Measurements from ENCODE around the gene TANGO2. TPM values are rescaled to one million over a fixed set of nuclear protein-coding genes. Genes with fewer than 3 reads are reported as not detected.

Gene TANGO2
- polyA plus RNA-seq, 4 donors = 9.4 to 14.4 (median 10.8) TPM

DNA sequence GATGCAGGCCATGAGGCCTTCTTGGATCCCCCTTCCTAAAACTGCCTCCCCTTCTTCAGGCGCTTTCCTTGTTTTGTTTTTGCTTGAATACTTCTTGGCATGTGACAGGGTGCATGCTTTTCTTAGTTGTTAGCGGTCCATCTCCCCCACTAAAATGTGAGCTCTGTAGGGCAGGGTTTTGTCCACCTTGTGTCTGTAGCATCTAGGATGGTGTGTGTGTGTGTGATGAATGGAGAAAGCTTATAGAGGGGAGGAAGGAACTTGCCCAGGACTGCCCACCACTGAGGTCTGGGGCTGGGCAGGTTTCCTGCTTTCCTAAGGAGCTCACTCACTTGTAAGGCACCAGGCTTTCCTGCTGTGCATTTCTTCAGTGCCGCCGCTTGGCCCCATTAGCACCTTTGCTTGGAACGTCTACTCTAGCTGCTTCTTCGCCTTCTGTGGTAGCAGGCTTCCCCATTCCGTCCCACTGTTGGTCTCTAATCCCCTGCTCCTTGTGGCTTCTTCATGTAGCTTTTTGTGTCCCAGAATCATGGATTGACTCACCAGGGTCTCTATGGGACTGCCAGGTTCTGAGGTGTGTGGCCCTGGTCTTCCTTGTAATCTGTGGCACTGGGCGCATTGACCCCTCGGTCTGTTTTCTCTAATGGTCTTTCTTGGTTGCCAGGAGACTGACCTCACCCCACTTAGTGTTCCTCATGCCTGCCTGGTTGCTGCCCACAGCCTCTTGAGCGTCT lies 62.4 kb downstream of the TANGO2 start:
- no peak for DNase-seq (ENCODE audit: low read depth in 4 of 4, low spot score in 3 of 4)

DNA sequence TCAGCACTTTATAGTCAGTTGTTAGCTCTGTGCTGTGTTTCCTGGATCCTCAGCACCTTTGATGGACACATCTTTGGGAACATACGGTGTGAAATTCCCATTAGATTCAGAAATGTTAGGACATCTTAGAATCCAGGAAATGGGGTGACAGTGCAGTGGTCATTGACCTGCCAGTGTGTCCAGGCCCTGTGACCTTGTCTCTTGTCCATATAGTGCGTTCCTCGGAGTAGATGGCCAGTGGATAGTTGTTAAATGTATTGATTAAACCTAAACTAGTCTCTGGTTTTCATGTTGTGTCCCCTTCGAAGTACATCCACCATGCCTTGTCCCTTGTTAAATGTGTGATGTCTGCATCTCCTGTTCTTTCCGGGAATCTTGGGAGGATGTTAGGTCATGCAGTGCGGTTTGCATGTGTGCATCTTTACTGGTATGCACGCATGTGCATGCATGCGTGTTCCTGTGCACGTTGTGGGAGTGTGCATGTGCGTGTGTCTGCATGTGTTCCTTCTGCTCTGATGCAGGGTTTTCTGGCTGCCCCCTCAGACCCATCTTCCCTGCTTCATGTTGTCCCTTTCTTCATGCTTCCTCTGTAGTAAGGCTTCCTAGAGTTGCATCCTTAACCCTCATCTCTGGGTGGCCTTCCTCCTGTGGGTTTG lies 63.1 kb downstream of the TANGO2 start:
- no peak for DNase-seq (ENCODE audit: low read depth in 4 of 4, low spot score in 3 of 4)

DNA sequence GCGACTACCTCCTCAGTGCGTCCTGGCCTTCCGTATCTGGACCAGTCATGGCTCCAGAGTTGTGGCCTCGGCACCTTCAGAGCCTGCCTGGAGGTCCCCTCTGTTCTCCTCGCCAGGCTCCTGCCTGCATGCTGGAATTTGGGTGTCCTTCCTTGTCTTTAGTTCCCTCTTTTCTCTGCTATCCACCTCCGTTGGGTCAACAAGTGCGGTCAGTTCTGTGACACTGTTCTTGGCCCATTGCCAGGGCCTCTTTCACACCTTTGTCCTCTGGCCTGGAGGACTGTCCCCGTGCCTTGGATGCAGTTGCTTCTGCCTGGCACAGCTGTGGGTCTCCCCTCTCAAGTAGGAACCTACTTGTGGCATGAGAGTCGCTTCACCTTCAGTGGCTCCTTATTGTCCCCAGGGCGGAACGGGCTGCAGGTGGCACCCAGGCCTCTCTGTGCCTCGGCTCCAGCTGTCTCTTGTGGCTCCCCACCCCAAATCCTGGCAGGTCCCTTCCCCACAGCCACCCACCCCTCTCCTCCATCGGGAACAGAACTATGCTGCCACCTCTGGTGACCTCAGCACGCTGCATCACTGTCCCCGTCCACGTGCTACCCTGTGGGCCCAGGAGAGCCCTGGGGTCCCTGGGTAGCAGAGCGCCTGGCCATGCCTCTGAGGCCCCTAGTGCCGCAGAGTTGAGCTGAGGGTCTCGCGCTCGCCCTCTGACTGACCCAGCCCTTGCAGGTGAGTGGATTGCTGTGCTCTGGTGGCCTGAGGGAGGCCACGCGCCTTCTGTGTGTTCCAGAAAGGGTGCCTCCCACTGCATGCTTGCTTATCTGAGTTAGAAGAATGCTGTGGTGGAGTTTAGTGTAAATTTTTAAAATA lies 63.9 kb downstream of the TANGO2 start:
- DNase-seq (ENCODE audit: low read depth in 4 of 4, low spot score in 3 of 4) = no peak

DNA sequence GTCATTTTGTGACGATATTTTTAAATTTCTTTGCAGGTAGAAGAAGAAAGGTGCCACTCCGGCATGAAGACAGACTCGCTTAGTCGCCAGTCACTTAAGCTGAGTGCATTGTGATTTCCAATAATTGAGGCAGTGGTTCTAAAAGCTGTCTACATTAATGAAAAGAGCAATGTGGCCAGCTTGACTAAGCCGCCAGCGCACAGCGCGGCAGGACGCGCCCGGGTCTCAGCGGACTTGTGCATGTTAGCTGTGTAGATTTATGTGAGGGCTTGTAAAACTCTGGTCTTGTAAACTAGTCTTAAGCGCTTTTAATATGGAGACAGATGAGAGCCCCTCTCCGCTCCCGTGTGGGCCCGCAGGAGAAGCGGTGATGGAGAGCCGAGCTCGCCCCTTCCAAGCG lies 64.7 kb downstream of the TANGO2 start:
- DNase-seq (ENCODE audit: low read depth in 4 of 4, low spot score in 3 of 4) = no peak

DNA sequence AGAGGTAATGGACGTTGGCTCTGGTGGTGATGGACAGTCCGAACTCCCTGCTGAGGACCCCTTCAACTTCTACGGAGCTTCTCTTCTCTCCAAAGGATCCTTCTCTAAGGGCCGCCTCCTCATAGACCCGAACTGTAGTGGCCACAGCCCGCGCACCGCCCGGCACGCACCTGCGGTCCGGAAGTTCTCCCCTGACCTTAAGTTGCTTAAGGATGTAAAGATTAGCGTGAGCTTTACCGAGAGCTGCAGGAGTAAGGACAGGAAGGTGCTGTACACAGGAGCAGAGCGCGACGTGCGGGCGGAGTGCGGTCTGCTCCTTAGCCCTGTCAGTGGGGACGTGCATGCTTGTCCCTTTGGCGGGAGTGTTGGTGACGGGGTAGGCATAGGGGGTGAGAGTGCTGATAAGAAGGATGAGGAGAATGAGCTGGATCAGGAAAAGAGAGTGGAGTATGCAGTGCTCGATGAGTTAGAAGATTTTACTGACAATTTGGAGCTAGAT lies 65.2 kb downstream of the TANGO2 start:
- no peak for DNase-seq (ENCODE audit: low read depth in 4 of 4, low spot score in 3 of 4)

DNA sequence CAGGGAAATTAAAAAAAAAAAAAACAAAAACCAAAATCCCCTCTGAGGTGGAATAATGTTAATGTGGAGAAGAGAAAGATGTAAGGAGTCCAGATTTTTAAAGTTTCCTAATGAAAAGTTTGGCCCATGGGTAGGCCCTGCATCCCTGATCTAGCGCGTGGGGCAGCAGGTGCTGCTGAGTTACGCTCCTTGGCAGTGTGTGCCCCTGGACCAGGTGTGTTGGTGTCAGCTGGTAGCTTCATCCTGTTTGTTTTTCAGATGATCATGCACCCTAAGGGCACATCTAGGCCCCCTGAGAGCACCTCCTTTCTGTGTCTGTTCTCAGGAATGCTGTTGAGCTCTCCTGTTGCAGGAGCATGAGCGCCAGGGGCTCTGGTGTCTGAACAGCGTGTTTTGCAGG lies 65.9 kb downstream of the TANGO2 start:
- DNase-seq (ENCODE audit: low read depth in 4 of 4, low spot score in 3 of 4) = no peak

DNA sequence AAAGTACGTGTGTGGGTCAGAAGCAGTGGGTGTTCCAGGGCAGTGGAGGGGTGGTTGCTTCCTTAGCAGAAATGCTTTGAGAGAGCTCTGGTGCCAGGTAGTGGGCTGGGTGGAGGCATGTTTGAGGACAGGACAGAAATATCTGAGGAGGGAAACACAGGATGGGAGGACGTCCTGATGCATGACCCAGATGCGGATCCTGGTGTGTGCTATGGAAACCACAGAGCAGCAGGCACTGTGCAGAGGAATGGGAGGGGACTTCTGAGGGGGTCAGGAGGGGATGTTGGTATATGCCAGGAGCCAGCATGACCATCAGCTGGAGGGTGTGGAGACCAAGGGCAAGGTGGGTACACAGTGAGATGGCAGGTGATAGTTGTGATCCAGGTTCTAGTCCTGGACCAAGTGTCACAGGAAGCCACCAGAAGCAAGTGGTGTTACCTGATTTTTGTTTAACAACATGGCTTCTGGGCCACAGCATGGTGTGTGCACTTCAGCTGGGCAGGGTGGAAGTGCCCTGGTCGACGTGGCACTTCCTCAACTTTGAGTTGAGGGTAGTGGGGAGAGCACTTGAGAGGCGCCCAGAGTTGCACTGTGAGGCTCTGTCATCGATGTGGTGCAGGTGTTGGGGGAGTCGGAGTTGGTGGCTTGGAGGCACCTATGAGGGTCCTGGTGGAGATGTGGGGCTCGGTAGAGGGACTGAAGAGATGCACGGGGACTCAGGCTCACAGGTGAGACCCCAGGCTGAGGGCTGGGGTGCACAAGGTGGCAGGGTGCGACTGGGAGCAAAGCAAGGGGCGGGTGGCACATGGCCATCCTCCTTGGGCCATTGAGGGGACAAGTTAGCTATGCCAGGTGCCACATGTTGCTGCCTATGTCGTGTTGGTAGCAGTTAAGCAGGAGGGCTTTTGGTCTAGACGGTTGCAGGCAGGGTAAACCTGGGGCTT lies 66.7 kb downstream of the TANGO2 start:
- no peak for DNase-seq (ENCODE audit: low read depth in 4 of 4, low spot score in 3 of 4)

GRCh38 chr22:20088263-20088648 lies 67.3 kb downstream of the TANGO2 start:
- no peak for DNase-seq (ENCODE audit: low read depth in 4 of 4, low spot score in 3 of 4)

DNA sequence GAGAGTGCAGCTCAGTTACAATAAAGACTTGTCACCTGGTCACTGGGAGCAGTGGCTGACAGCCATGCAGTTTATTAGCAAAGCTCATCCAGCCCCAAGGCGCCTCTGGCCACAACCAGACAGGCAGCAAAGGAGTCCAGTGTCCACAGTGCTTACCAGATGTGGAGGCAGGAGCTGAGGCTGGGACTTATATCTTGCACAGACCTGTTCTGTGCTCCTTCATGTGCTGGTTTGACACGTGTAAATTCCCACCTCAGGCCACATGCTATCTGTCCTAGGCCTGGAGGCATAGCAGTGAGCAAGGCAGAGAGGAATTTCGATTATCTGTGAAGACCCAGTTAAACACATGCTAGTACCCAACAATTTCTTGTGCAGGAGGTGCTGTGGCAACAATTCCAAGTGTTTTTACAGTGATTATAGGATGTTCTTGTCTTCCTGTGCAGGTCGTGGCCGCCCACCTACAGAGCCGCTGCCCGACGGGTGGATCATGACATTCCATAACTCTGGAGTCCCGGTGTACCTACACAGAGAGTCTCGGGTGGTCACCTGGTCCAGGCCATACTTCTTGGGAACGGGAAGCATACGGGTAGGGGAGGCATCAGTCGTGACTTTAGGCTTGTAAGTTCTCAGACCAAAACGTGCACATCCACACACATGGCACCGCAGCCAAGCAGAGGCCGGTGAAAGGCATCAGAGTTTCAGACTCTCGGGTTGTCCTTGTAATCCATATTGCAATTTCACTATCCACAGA lies 68.5 kb downstream of the TANGO2 start:
- no peak for DNase-seq (ENCODE audit: low read depth in 4 of 4, low spot score in 3 of 4)

DNA sequence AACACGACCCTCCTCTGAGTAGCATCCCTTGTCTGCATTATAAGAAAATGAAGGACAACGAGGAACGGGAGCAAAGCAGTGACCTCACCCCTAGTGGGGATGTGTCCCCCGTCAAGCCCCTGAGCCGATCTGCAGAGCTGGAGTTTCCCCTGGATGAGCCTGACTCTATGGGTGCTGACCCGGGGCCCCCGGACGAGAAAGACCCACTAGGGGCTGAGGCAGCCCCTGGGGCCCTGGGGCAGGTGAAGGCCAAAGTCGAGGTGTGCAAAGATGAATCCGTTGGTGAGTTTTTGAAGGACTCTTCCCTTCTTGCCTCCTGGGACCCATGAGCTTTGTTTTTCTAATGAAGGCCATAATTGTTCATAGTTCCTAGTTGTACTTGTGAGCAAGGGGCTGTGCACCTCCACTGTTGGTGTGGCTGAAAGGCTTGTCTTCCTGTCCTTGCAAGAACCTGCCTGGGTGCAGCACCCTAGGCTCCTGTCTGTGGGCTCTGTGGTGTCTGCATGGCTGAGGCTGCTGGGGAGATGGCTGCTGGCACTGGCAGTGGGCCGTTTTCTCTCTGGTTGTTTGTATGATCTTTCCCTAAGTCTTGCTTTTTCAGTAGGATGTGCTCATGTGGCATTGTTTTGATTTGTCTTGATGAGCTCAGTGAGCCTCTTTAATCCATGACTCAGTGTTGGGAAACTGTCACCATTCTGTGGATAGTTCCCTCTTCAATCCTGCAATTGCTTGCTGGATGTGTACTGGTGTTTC lies 69.2 kb downstream of the TANGO2 start:
- DNase-seq (ENCODE audit: low read depth in 4 of 4, low spot score in 3 of 4) = no peak

- no peak for DNase-seq (ENCODE audit: low read depth in 4 of 4, low spot score in 3 of 4)
Observed at GRCh38 chr22:20090730-20091240, 69.9 kb downstream of the TANGO2 start.

DNA sequence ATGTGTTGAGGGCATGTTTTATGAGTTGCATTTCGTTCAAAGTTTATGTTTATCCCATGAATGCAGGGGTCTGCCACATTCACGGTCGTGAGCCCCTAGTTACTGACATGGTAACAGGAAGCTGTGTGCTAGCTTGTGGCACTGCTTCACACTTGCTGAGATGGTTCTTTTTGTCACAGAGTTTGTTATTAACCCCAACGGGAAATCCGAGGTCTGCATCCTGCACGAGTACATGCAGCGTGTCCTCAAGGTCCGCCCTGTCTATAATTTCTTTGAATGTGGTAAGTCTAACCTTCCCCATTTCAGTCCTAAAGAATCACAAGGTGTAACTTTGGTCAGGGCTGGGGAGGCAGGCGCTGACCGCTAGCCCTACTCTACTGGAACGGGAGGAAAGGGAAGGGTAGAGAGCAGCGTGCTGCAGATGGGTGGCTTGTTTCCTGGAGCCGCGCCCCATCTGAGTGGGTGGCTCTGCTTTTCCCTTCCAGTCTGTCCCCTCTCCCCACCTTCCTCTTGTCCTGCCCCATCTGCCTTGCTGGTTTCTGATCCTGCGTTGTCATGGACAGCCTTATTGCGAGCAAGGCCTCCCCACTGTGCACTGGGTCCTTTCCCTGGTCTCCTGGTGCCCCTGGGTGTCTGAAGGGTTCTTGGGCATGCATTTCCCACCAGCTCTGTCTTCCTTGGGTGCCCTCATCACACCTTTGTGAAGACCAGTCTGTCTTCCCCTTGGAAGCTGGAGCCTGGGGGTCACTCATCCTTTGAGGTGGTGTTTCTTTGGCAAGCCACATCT lies 71.0 kb downstream of the TANGO2 start:
- DNase-seq (ENCODE audit: low read depth in 4 of 4, low spot score in 3 of 4) = no peak

DNA sequence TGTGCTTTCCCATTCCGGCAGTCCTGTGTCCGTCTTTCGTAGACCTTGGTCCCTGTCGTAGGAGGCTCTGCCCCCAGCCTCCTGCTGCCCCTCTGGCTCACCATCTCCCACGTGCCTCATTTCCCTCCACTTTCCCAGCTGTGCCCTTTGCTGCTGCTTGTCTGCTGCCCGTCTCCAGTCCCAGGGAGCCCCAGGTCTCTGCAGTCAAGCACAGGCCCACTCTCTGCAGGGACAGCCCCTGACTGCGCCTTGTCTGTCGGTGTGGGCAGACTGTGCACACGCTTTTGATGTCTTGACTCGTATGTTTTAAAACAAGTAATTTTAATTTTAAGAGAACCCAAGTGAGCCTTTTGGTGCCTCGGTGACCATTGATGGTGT lies 71.6 kb downstream of the TANGO2 start:
- no peak for DNase-seq (ENCODE audit: low read depth in 4 of 4, low spot score in 3 of 4)

DNA sequence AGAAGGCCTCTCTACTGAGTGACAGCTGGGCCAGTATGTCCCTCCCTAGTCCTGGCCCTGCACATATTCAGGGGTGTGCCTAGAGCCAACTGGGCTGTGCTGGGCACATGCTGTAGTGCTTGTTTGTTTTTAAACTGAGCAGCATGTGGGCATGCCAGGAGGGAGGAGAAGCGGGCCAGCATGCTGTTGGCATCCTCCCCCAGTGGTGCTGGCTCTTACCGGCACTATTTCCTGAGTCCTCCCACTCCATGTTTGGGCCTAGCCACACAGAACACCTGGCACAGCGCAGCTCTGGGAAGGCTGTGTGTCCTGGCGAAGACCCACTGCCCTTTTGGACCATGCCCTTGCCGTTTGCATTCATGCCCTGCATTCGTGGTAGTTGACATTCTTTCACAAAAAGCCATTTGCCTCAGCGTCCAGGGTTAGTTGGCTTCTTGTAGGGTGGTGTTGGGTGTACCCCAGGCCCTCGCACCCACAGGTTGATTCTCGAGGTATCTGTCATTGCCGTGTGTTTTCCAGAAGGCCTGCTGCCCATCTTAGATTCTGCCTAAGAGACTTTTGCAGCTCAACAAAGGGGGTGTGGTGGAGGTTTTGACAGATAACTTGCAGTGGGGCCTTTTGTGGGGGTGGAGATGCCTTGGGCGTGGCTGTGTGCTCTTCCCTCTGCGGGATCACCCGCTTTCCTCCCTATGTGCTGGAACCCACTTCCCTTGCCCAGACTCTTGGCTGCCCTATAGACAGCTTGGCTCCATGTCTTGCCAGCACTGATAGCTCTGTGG lies 72.7 kb downstream of the TANGO2 start:
- DNase-seq (ENCODE audit: low read depth in 4 of 4, low spot score in 3 of 4) = no peak

GRCh38 chr22:20094197-20094807 lies 73.4 kb downstream of the TANGO2 start:
- no peak for DNase-seq (ENCODE audit: low read depth in 4 of 4, low spot score in 3 of 4)

DNA sequence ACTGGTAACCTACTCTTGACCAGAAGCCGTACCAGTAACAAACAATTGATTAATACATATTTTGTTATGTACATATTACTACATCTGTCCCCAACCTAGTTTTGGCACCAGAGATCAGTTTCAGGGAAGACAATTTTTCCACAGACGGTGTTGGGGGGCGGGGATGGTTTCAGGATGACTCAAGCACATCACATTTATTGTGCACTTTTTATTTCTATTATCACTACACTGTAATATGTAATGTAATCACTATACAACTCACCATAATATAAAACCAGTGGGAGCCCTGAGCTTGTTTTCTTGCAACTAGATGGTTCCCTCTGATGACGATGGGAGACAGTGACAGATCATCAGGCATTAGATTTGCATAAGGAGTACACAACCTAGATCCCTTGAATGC lies 74.6 kb downstream of the TANGO2 start:
- no peak for DNase-seq (ENCODE audit: low read depth in 4 of 4, low spot score in 3 of 4)

Measured in right renal pelvis (tissue), 4 donors.